Activated naive CD8-positive, alpha-beta T cell (primary cell): ENCODE measurements around the gene LAX1.
A peak's percentile ranks its signal among the peaks of the same experiment; 100 is the strongest.
"Not testable (repeated sequence)": the region's sequence is repeated elsewhere in the genome, so short reads cannot be mapped to it uniquely, and the experiment has no call there.

Experiments used
- H3K27ac Mint-ChIP-seq: one replicate; pipeline ENCODE4 v1.8.0; 2021; ENCODE audit warnings: mixed read lengths
- H3K27me3 Mint-ChIP-seq: one replicate; pipeline ENCODE4 v1.8.0; 2021; ENCODE audit warnings: mixed read lengths
- H3K36me3 Mint-ChIP-seq: one replicate; pipeline ENCODE4 v1.8.0; 2021; ENCODE audit warnings: mixed read lengths
- H3K4me1 Mint-ChIP-seq: one replicate; pipeline ENCODE4 v1.8.0; 2021; ENCODE audit warnings: low read depth, mixed read lengths
- H3K4me3 Mint-ChIP-seq: one replicate; pipeline ENCODE4 v1.8.0; 2021; ENCODE audit warnings: mild to moderate bottlenecking, mixed read lengths
- H3K9me3 Mint-ChIP-seq: one replicate; pipeline ENCODE4 v1.8.0; 2021; ENCODE audit warnings: low read depth, mixed read lengths

LAX1 gene

DNA sequence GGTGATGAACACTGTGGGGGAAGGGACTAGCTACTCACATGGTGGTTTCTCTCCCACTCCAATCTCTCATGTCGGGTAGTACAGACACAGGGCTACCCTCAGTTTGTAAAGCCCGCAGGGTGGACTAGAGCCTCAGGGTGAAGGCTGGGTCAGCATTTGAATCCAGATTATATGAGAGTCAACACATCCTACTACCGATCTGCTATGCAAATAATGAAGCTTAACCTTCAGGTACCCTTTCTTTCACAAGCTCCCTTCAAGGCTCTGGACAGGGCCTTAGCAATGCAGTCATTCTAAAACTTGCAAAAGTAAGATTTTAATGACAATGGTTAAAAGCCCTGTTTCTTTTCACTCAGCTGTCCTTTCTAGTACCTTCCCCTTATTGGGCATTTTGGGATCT is 25.0 kb downstream of the LAX1 start:
- Mint-ChIP-seq H3K9me3 (no peaks in the 10 kb centered on the region), H3K4me1 (peaks cover 6% of the 10 kb centered on the region), H3K27me3 (no peaks in the 10 kb centered on the region), H3K27ac (no peak overlapping the region), H3K4me3 (no peak overlapping the region), H3K36me3 (no peaks in the 10 kb centered on the region)

DNA sequence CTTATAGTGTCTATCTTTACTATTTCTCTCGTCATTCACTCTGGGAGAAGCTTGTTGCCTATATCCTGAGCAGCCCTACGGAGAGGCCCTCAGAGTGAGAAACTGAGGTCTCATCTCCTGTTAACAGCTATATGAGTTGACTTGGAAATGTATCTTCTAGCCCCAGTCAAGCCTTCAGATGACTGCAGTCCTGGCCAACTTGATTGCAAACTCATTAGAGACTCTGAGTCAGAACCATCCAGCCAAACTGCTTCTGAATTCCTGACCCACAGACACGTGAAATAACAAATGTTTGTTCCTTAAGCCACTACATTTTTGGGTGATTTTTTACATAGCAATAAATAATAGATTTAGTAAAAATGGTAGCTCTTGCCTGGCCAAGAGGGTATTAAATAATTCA is 26.5 kb downstream of the LAX1 start:
- H3K4me1 Mint-ChIP-seq: peaks cover 15% of the 10 kb centered on the region
- no peak overlapping the region for H3K27ac Mint-ChIP-seq
- H3K4me3 Mint-ChIP-seq: no peak overlapping the region
- H3K36me3 Mint-ChIP-seq: no peaks in the 10 kb centered on the region
- H3K27me3 Mint-ChIP-seq: no peaks in the 10 kb centered on the region
- H3K9me3 Mint-ChIP-seq: no peaks in the 10 kb centered on the region

DNA sequence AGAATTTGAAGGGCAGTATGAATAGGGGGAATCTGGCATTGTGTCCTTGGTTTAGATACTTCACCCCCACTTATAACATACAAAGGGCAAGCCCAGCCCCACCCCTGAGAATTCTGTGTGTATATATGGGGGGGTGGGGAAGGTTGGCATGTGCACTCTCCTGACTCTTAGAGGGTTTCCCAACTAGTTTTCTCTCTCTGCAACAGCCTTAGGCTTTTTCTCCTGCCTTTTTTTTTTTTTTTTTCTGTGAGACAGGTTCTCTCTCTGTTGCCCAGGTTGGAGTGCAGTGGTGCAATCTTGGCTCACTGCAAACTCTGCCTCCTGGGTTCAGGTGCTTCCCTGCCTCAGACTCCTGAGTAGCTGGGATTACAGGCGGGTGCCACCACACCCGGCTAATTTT is 27.5 kb downstream of the LAX1 start:
- Mint-ChIP-seq H3K9me3 (no peaks in the 10 kb centered on the region), H3K27me3 (no peaks in the 10 kb centered on the region), H3K4me1 (peaks cover 24% of the 10 kb centered on the region), H3K4me3 (no peak overlapping the region), H3K27ac (no peak overlapping the region), H3K36me3 (peaks cover 7% of the 10 kb centered on the region)

DNA sequence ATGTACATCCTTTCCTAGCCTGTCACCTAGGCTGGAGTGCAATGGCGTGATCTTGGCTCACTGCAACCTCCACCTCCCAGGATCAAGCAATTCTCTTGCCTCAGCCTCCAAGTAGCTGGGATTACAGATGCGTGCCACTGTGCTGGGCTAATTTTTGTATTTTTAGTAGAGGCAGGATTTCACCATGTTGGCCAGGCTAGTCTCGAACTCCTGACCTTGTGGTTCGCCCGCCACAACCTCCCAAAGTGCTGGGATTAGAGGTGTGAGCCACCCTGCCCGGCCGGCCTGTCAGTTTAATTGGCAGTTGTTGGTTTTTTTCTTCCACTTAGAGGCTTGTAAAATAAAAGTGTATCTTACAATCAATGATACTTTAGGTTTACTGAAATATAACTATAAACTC is 28.6 kb downstream of the LAX1 start:
- not testable (repeated sequence) for H3K27me3 Mint-ChIP-seq, H3K4me3 Mint-ChIP-seq, H3K27ac Mint-ChIP-seq, H3K9me3 Mint-ChIP-seq
- H3K36me3 Mint-ChIP-seq: peaks cover 13% of the 10 kb centered on the region
- H3K4me1 Mint-ChIP-seq: peaks cover 35% of the 10 kb centered on the region

DNA sequence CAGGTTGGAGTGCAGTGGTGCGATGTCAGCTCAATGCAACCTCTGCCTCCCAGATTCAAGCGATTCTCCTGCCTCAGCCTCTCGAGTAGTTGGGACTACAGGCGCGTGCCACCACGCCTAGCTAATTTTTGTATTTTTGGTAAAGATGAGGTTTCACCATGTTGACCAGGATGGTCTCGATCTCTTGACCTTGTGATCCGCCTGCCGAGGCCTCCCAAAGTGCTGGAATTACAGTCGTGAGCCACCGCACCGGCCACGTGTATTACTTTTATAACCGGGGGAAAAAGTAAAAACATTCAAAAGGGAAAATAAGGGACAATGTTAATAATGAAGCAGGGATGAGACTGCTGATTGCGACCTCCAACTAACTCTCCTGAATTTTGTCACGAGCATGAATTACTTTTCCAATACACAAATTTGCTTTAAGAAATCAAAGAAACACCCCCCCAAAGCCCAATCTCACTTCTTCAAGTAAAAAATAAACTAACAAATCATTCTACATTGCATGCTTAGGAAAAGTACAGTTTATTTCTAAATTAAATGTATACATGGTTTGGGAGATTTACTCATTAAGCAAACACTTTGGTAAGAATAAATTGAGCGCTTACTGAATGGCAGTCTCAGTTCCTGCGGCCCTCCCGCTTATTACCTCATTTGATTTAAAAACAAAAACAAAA is 29.9 kb downstream of the LAX1 start:
- Mint-ChIP-seq H3K36me3 (peaks cover 19% of the 10 kb centered on the region), H3K27me3 (no peaks in the 10 kb centered on the region), H3K4me3 (peak overlapping the region; percentile 98), H3K9me3 (no peaks in the 10 kb centered on the region), H3K27ac (peak overlapping the region; percentile 97), H3K4me1 (peaks cover 48% of the 10 kb centered on the region)

DNA sequence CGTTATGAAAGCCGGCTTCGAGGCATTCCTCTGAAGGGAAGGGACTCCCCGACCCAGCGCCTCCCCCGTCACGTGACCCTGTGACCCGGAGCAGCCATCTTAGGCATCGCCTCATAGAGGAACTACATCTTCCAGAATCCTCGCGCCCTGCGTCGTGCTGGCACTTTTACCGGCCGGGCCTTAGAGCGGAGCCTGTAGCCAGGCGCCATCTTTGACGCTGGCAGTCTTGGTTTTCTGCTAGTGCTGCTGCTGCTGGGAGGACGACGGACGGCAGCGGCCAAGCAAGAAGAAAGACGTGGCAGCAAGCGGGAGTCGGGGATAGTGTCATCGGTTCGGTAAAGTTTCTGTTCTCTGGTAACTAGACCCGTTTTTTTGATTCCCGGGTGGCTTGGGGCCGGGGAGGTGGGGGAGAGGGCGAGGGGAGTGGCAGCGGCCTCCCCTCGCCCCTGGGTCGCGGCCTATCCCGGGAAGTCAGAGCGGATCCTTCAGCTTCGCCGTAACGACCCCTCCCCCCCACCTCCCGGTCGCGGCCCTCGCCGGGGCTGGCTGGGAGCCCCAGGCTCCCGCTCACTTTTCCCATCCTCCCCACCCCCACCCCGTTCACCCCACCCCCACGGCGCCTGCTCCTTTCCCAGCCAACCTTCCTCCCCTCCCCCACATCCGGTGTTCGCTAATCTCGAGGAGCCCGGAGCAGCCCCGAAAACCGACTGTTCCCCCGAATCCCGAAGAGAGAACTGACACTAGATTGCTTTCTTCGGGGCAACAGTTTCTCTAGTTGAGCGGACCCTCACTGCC is 30.7 kb downstream of the LAX1 start, which contains the start of the genes ZBED6 and ZC3H11A:
Gene ZBED6, plus strand, starts transcription at position 183 of the 795 bp plus-strand sequence. CDS start 1,900 bp downstream, outside the sequence.
Gene ZC3H11A, plus strand, starts transcription at position 183 of the 795 bp plus-strand sequence. CDS start 21,448 bp downstream, outside the sequence.
- peaks cover 19% of the 10 kb centered on the region for H3K36me3 Mint-ChIP-seq
- peak within 1 kb of the TSS; percentile 97 for H3K27ac Mint-ChIP-seq
- no peaks in the 10 kb centered on the region for H3K9me3 Mint-ChIP-seq
- peak within 1 kb of the TSS; percentile 98 for H3K4me3 Mint-ChIP-seq
- H3K4me1 Mint-ChIP-seq: peaks cover 54% of the 10 kb centered on the region
- H3K27me3 Mint-ChIP-seq: no peaks in the 10 kb centered on the region

DNA sequence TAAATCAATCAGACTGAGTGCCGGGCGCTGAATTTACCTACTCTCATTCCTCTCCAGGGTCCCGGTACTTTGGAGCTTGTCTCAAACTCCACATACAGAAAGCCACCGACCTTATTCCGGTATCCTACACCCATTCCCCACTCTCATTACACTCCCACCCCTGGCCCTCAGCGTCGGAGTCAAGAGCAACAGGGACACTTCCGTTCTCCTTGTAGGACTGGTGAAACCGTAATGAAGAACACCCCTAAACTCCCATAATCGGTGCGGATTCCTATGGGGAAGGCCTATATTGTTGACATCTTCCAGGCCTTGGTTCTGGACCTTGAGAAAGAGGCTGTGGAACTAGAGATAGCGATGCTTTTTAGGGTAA is 31.2 kb downstream of the LAX1 start:
- Mint-ChIP-seq H3K27ac (peak overlapping the region; percentile 97), H3K4me1 (peaks cover 59% of the 10 kb centered on the region), H3K4me3 (peak overlapping the region; percentile 98), H3K9me3 (no peaks in the 10 kb centered on the region), H3K27me3 (no peaks in the 10 kb centered on the region), H3K36me3 (peaks cover 21% of the 10 kb centered on the region)

DNA sequence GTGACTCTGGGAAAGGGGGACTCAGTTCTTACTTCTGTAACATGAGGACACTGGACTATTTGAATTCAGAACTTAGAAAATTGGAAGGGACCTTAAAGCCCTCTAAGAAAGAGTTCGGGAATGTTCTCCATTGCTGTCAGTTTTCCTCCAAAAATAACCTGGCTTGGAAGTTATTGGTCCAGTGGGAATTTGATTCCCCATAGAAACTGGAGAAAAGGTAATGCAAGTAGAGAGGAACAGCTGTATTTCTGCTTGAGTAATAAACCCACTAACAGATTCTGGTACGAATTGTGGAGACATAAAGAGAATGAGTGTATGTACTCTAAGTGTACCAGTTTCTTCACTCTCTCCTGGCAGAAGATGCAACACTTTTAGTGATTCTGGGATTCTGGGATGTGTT is 32.2 kb downstream of the LAX1 start:
- peaks cover 23% of the 10 kb centered on the region for H3K36me3 Mint-ChIP-seq

DNA sequence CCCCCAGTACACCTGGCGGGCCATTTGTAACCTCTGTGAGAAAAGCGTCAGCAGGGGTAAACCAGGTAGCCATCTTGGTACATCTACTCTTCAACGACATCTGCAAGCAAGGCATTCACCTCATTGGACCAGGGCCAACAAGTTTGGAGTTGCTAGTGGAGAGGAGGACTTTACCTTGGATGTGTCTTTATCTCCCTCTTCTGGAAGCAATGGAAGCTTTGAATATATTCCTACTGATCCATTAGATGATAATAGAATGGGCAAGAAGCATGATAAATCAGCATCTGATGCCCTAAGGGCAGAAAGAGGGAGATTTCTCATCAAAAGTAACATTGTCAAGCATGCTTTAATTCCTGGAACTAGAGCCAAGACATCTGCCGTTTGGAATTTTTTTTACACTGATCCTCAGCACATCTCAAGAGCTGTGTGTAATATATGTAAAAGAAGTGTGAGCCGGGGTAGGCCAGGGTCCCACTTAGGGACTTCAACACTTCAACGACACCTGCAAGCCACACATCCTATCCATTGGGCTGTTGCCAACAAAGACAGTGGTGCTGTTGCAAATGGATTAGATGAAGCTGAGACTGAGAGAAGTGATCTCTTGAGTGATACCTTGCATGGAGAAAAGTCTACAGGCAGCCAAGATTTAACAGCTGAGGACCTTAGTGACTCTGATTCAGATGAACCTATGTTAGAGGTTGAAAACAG is 33.1 kb downstream of the LAX1 start:
- Mint-ChIP-seq H3K9me3 (no peaks in the 10 kb centered on the region), H3K27ac (peak overlapping the region; percentile 34), H3K4me1 (peaks cover 74% of the 10 kb centered on the region), H3K27me3 (no peaks in the 10 kb centered on the region), H3K36me3 (peaks cover 25% of the 10 kb centered on the region), H3K4me3 (peak overlapping the region; percentile 98)

More for the DNA sequence above, 32.2 kb downstream of the LAX1 start:
- Mint-ChIP-seq H3K4me3 (peak overlapping the region; percentile 98), H3K27me3 (no peaks in the 10 kb centered on the region), H3K4me1 (peaks cover 67% of the 10 kb centered on the region), H3K9me3 (no peaks in the 10 kb centered on the region), H3K27ac (peak overlapping the region; percentile 34)

DNA sequence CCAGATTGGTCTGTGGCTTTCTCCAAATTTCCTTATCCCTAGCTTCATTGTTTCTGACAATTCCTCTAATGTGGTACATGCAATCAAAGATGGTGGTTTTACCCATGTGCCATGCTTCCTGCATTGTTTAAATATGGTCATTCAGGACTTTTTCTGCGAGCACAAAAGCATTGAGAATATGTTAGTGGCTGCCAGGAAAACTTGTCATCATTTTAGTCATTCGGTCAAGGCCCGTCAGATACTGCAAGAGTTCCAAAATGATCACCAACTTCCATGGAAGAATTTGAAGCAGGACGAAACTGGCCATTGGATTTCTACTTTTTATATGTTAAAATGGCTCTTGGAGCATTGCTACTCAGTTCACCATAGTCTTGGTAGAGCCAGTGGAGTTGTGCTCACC is 34.2 kb downstream of the LAX1 start:
- Mint-ChIP-seq H3K4me3 (peak overlapping the region; percentile 44), H3K9me3 (no peaks in the 10 kb centered on the region), H3K36me3 (peaks cover 27% of the 10 kb centered on the region), H3K27me3 (no peaks in the 10 kb centered on the region), H3K4me1 (peaks cover 80% of the 10 kb centered on the region), H3K27ac (no peak overlapping the region)

DNA sequence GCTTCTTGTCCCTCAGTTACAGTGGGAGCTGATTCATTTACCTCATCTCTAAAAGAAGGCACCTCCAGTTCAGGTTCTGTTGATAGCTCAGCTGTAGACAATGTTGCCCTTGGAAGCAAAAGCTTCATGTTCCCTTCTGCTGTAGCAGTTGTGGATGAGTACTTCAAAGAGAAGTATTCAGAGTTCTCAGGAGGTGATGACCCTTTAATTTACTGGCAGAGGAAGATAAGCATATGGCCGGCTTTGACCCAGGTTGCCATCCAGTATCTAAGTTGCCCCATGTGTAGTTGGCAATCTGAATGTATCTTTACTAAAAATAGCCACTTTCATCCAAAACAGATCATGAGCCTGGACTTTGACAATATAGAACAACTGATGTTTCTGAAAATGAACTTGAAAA is 35.0 kb downstream of the LAX1 start:
- Mint-ChIP-seq H3K36me3 (peaks cover 31% of the 10 kb centered on the region), H3K9me3 (no peaks in the 10 kb centered on the region), H3K4me3 (peak overlapping the region; percentile 44), H3K27ac (peak overlapping the region; percentile 72), H3K4me1 (peaks cover 78% of the 10 kb centered on the region), H3K27me3 (no peaks in the 10 kb centered on the region)

DNA sequence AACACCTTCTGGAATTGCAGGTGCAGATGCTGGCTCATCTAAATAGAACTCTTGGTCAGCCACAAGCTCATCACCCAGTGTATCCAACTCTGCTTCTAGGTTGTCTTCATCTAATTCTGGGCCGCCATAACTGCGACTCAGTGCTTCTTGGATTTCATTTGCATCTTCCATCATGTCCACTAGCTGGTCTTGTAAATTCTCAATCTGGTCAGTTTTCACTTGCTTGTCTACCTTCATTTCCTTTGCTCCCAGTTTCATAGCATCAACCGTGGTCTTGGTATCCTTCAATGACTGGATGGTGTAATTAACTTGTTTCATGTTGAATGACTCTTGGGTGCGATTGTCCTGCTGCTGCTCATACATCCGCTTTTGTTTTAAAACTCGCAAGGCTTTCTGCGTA is 40.7 kb downstream of the LAX1 start:
- Mint-ChIP-seq H3K36me3 (peaks cover 20% of the 10 kb centered on the region), H3K27ac (peak overlapping the region; percentile 43), H3K4me1 (peaks cover 52% of the 10 kb centered on the region), H3K9me3 (no peaks in the 10 kb centered on the region), H3K27me3 (no peaks in the 10 kb centered on the region), H3K4me3 (no peak overlapping the region)

DNA sequence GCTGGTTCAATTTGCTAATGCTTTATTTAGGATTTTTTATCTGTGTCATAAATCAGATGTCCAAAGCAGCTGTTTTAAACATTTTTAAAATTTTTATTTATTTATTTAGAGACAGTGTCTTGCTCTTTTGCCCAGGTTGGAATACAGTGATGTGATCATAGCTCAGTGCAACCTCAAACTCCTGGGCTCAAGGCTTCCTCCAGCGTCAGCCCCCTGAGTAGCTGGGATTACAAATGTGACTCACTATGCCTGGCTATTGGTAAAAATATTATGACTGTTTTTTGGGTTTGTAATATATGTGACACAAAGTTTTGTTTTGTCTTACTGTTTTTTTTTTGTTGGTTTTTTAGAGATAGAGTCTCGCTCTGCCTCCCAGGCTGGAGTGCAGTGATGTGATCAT is 42.2 kb downstream of the LAX1 start:
- no peak overlapping the region for H3K27ac Mint-ChIP-seq
- H3K4me1 Mint-ChIP-seq: peaks cover 49% of the 10 kb centered on the region
- H3K27me3 Mint-ChIP-seq: no peaks in the 10 kb centered on the region
- no peak overlapping the region for H3K4me3 Mint-ChIP-seq
- H3K36me3 Mint-ChIP-seq: peaks cover 18% of the 10 kb centered on the region
- no peaks in the 10 kb centered on the region for H3K9me3 Mint-ChIP-seq

DNA sequence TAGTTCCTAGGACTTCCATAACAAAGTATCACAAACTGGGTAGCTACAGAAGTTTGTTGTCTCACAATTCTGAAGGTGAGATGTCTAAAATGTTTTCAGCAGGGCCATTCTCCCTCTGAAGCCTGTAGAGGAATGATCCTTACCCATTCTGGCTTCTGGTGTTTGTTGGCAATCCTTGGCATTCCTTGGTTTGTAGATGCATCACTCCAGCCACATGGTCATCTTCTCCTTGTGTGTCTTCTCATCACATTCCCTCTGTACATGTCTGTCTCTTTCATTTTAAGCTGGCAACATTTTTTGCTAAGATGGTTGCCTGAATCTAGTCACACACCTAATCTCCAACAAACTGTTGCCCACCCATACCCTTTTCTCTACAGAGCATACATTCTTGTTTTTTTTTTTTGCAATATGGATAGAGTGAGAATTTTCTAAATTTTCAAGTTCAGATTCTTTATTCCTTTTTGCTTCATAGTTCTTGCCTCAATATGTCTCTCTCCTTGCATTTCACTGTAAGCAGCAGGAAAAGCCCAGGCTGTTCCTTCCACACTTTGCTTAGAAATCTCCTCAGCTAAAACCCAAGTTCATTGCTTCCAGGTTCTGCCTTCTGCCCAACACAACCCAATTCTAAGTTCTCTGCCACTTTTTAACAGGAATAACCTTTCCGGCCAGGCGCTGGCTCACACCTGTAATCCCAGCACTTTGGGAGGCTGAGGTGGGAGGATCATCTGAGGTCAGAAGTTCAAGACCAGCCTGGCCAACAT is 48.8 kb downstream of the LAX1 start:
- H3K36me3 Mint-ChIP-seq: peaks cover 20% of the 10 kb centered on the region
- H3K9me3 Mint-ChIP-seq: no peaks in the 10 kb centered on the region
- no peaks in the 10 kb centered on the region for H3K27me3 Mint-ChIP-seq
- H3K4me1 Mint-ChIP-seq: peaks cover 36% of the 10 kb centered on the region
- peak overlapping the region; percentile 67 for H3K27ac Mint-ChIP-seq
- H3K4me3 Mint-ChIP-seq: no peak overlapping the region
